Panc1 (cell line): Measurements from ENCODE around the gene ACTR6. TPM values are rescaled to one million over a fixed set of nuclear protein-coding genes. Genes with fewer than 3 reads are reported as not detected.

ENCODE experiments used
- ATAC-seq: fragments of 200-7000 bp; cut with Tn5 transposase; 2 replicates; pipeline ENCODE4 v1.9.1; 2020; ENCODE audit warnings: mild to moderate bottlenecking, moderate library complexity
- BruUV-seq: library from RNA; stranded (reverse); fragments of 400-500 nt; replicated peaks from 2 replicates; lab custom pipeline; 2021; lab: Mats Ljungman, UMichigan
- CTCF ChIA-PET: fragments of 300-600 bp; sonication (Branson Sonifier 250); formaldehyde crosslinking; loops from one replicate; lab custom pipeline; 2022; ENCODE audit warnings: antibody characterized with exemption; lab: Charles Lee
- POLR2A ChIA-PET: fragments of 300-600 bp; sonication (Branson Sonifier 250); formaldehyde crosslinking; loops from one replicate; lab custom pipeline; 2022; ENCODE audit warnings: antibody characterized with exemption; lab: Charles Lee
- DNase-seq: peaks from one replicate; pipeline ENCODE4 v3.0.0-alpha.2; 2010; ENCODE audit warnings: low read depth, low spot score
- H3K27ac ChIP-seq: 2 replicates; pipeline ENCODE4 v1.5.1; 2011; ENCODE audit warnings: mild to moderate bottlenecking, low read length, inconsistent platforms
- H3K27me3 ChIP-seq: fragments of 200-500 bp; sonication (Bioruptor generic); 2 replicates; pipeline ENCODE4 v1.6.0; 2014; ENCODE audit warnings: low read length, inconsistent platforms; ENCODE audit not compliant: control insufficient read depth, insufficient read depth
- H3K36me3 ChIP-seq: fragments of 200-500 bp; sonication (Bioruptor generic); 2 replicates; pipeline ENCODE4 v1.5.1; 2014; ENCODE audit warnings: inconsistent platforms, mild to moderate bottlenecking, low read length, moderate library complexity; ENCODE audit not compliant: control insufficient read depth, insufficient read depth
- H3K4me1 ChIP-seq: 2 replicates; pipeline ENCODE4 v1.5.1; 2011; ENCODE audit warnings: inconsistent platforms, mild to moderate bottlenecking, low read length, moderate library complexity; ENCODE audit not compliant: control insufficient read depth, insufficient read depth
- H3K4me3 ChIP-seq, 2 experiments: 2 replicates each; pipeline ENCODE4 v1.5.1; 2011 to 2012; ENCODE audit warnings: low read depth in 2 of 2, low read length in 2 of 2, mild to moderate bottlenecking in 2 of 2, inconsistent platforms in 1 of 2, moderate library complexity in 1 of 2
- H3K9me3 ChIP-seq: fragments of 200-500 bp; sonication (Bioruptor generic); 2 replicates; pipeline ENCODE4 v1.5.1; 2014; ENCODE audit warnings: low read depth, mild to moderate bottlenecking, inconsistent platforms, low read length, moderate library complexity; ENCODE audit not compliant: control insufficient read depth, insufficient read depth
- CTCF ChIP-seq: fragments of 450-650 bp; IDR thresholded peaks from 2 replicates; pipeline ENCODE4 v1.5.1; 2017; ENCODE audit warnings: mild to moderate bottlenecking
- POLR2AphosphoS5 ChIP-seq: IDR thresholded peaks from 2 replicates; pipeline ENCODE4 v1.6.1; 2012; ENCODE audit warnings: mild to moderate bottlenecking, low read depth, low read length, moderate library complexity
- REST ChIP-seq, 2 experiments: IDR thresholded peaks; 2 replicates each; pipeline ENCODE4 v1.6.1; 2011 to 2012; ENCODE audit warnings: low read depth in 2 of 2, control low read depth in 1 of 2, low read length in 1 of 2, mild to moderate bottlenecking in 1 of 2, moderate library complexity in 1 of 2; ENCODE audit not compliant: insufficient read depth in 1 of 2
- SIN3A ChIP-seq: IDR thresholded peaks from 2 replicates; pipeline ENCODE4 v1.6.1; 2012; ENCODE audit warnings: low read depth, mild to moderate bottlenecking, low read length, moderate library complexity, borderline replicate concordance; ENCODE audit not compliant: insufficient read depth
- TCF7L2 ChIP-seq: IDR thresholded peaks from 2 replicates; pipeline ENCODE4 v1.6.1; 2011; ENCODE audit warnings: mild to moderate bottlenecking, low read depth, low read length, inconsistent platforms
- in situ Hi-C: cut with HindIII; loops from 2 replicates; pipeline ENCODE4 v1.10.0; 2016; ENCODE audit warnings: low sequenced_read_pairs, low pct_unique_long_range_greater_than_20kb
- intact Hi-C: fragments of 100-400 bp; cut with micrococcal nuclease; formaldehyde crosslinking; loops from one replicate; pipeline ENCODE4 v1.10.0; 2022; ENCODE audit not compliant: unreplicated experiment
- total RNA-seq: library from RNA; stranded (reverse); gene quantifications from one replicate; pipeline ENCODE4 v1.2.1, GENCODE V29; 2021; ENCODE audit not compliant: unreplicated experiment

Gene ACTR6
- total RNA-seq, 1 experiment from 2014 or later, result 21.2 TPM

GRCh38 chr12:100211698-100212097 lies 11.1 kb downstream of the ACTR6 start:
- in situ Hi-C loops, result no loop called here

GRCh38 chr12:100213016-100213891 lies 12.6 kb downstream of the ACTR6 start:
- ChIA-PET CTCF (interaction anchor here (0.6 kb wide), 1 partner anchor 24 kb away, joined by 8 read pairs; no protein-coding TSS in a partner anchor), POLR2A (no interaction called here)
- intact Hi-C loops, result no loop called here
- TF ChIP-seq CTCF (no peak), SIN3A (no peak), REST (IDR thresholded peaks at IDR 0.05; ENCODE audit: insufficient read depth in 1 of 2, low read depth in 2 of 2, low read length in 1 of 2) (no peak), POLR2AphosphoS5 (no peak)

More at GRCh38 chr12:100211698-100212097, 11.1 kb downstream of the ACTR6 start:
- Histone ChIP-seq H3K36me3 (peaks cover 4% of the 10 kb centered on the region; the same call in 1 of the 2 replicates), H3K9me3 (no peaks in the 10 kb centered on the region), H3K27ac (no peak overlapping the region), H3K4me1 (no peaks in the 10 kb centered on the region), H3K27me3 (no peaks in the 10 kb centered on the region), H3K4me3 (no peak overlapping the region)
- TF ChIP-seq SIN3A (no peak), POLR2AphosphoS5 (no peak), REST (IDR thresholded peaks at IDR 0.05; ENCODE audit: insufficient read depth in 1 of 2, low read depth in 2 of 2, low read length in 1 of 2) (no peak), TCF7L2 (no peak), CTCF (no peak)
- no peak for DNase-seq
- no TSS peak for BruUV-seq
- POLR2A ChIA-PET, result no interaction called here
- ATAC-seq, result no peak
- intact Hi-C loops, result no loop called here
- CTCF ChIA-PET, result no interaction called here

More at GRCh38 chr12:100213016-100213891, 12.6 kb downstream of the ACTR6 start:
- Histone ChIP-seq H3K36me3 (peaks cover 3% of the 10 kb centered on the region; the same call in 1 of the 2 replicates), H3K4me1 (no peaks in the 10 kb centered on the region), H3K27me3 (no peaks in the 10 kb centered on the region), H3K4me3 (no peak overlapping the region), H3K9me3 (no peaks in the 10 kb centered on the region), H3K27ac (no peak overlapping the region)
- in situ Hi-C loops, result no loop called here
- ATAC-seq (no peak), DNase-seq (no peak)
- no TSS peak for BruUV-seq
